Natural killer cell (primary cell): ENCODE data around the gene UTF1. TPM values are rescaled to one million over a fixed set of nuclear protein-coding genes. Genes with fewer than 3 reads are reported as not detected.

Source experiments
- ATAC-seq, 3 donors: fragments of 150-1000 bp in 2 of 3; fragments of 200-7000 bp in 1 of 3; cut with Tn5 transposase; 1 replicate in 1 of 3; 2 replicates in 2 of 3; pipeline ENCODE4 v1.10.0; 2021; ENCODE audit warnings: mild to moderate bottlenecking in 2 of 3, moderate library complexity in 2 of 3
- DNase-seq, 2 donors: peaks; one replicate each; pipeline versions ENCODE4 v3.0.0 to v3.0.0-alpha.2; 2013 to 2021; ENCODE audit warnings: mixed read lengths in 1 of 2
- H3K27ac ChIP-seq: one replicate; pipeline ENCODE4 v1.5.1; 2013; ENCODE audit warnings: mild to moderate bottlenecking, low read length
- H3K27me3 ChIP-seq: one replicate; pipeline ENCODE4 v1.6.1; 2013; ENCODE audit warnings: low read length; ENCODE audit not compliant: control insufficient read depth, insufficient read depth
- H3K36me3 ChIP-seq: one replicate; pipeline ENCODE4 v1.6.1; 2013; ENCODE audit warnings: low read length; ENCODE audit not compliant: control insufficient read depth, insufficient read depth
- H3K4me1 ChIP-seq: one replicate; pipeline ENCODE4 v1.6.1; 2013; ENCODE audit warnings: low read length; ENCODE audit not compliant: control insufficient read depth, insufficient read depth
- H3K4me3 ChIP-seq: one replicate; pipeline ENCODE4 v1.5.1; 2013; ENCODE audit warnings: low read length
- H3K9me3 ChIP-seq: one replicate; pipeline ENCODE4 v1.6.1; 2013; ENCODE audit warnings: low read length; ENCODE audit not compliant: control insufficient read depth, insufficient read depth
- H3K27ac Mint-ChIP-seq, 2 donors: one replicate each; pipeline ENCODE4 v1.8.0; 2022; ENCODE audit warnings: mild to moderate bottlenecking in 2 of 2, mixed read lengths in 2 of 2, moderate library complexity in 1 of 2
- H3K27me3 Mint-ChIP-seq, 2 donors: one replicate each; pipeline ENCODE4 v1.8.0; 2022; ENCODE audit warnings: low read depth in 2 of 2, mixed read lengths in 2 of 2
- H3K36me3 Mint-ChIP-seq: one replicate; pipeline ENCODE4 v1.8.0; 2022; ENCODE audit warnings: mixed read lengths
- H3K4me1 Mint-ChIP-seq, 2 donors: one replicate each; pipeline ENCODE4 v1.8.0; 2022; ENCODE audit warnings: mixed read lengths in 2 of 2
- H3K4me3 Mint-ChIP-seq: one replicate; pipeline ENCODE4 v1.8.0; 2022; ENCODE audit warnings: mild to moderate bottlenecking, moderate library complexity, mixed read lengths
- H3K9me3 Mint-ChIP-seq, 2 donors: one replicate each; pipeline ENCODE4 v1.8.0; 2022; ENCODE audit warnings: mixed read lengths in 2 of 2
- WGBS: methylation state at CpG from one replicate; pipeline ENCODE4 v1.1.7; 2013; ENCODE audit warnings: missing lambda C conversion rate; ENCODE audit not compliant: insufficient coverage; 5-methylcytosine and 5-hydroxymethylcytosine counted together
- intact Hi-C: fragments of 100-400 bp; cut with micrococcal nuclease; formaldehyde crosslinking; loops from one replicate; pipeline ENCODE4 v1.14.2; 2022
- total RNA-seq, 4 donors: library from RNA; stranded (reverse); fragments of 120-200 nt in 1 of 4; gene quantifications; one replicate each; pipeline versions ENCODE4 v1.2.3 to v1.2.4, GENCODE V29; 2013 to 2022
- TF ChIP-seq, protein P1 (sequence below): fragments of 200-600 bp; IDR thresholded peaks from one replicate; pipeline ENCODE4 v1.8.0; 2022; ENCODE audit warnings: antibody characterized with exemption

Gene UTF1
- total RNA-seq, 3 donors from 2014 or later (not counting 1 experiment from before 2014, with no cell fraction given), result 0.31 to 0.33 TPM; not detected in 1

DNA sequence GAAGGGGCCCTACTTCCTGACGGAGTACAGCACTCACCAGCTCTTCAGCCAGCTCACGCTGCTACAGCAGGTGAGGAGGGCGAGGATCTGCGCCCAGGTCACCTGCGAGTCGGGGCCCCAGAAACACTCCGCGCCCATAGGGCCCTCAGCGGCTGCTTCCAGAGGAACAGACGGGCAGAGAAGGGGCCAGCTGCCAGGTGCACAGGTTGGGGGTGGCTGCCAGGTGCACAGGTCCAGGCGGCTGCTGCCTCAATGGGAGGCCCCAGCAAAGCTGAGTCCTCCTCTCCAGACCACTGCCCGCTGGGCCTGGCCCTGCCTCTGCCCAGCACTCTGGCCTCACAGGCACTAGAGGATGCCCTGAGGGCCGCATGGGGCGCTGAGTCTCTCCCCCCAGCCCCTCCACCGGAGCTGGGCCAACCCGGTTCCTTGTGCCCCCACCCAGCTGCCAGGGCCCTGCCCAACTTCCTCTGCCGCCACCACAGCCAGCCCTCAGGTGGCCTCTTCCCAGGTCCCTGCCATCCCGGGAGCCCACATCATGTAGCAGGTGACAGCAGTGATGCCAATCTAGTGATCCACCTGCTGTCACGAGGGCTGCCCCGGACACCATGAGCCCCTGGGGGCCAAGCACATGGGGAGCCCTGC is 17.0 kb upstream of the UTF1 start:
- Histone ChIP-seq H3K4me1 (peaks cover 4% of the 10 kb centered on the region), H3K27me3 (no peaks in the 10 kb centered on the region), H3K9me3 (no peaks in the 10 kb centered on the region), H3K36me3 (no peaks in the 10 kb centered on the region), H3K27ac (no peak overlapping the region), H3K4me3 (no peak overlapping the region)
- WGBS, result 83% methylated on average over 20 of the region's 20 CpGs
- H3K9me3 Mint-ChIP-seq, result no peaks in the 10 kb centered on the region
- no peak for ATAC-seq
- H3K4me1 Mint-ChIP-seq, result peaks cover 0 to 4% of the 10 kb centered on the region in 2 donors
- H3K4me3 Mint-ChIP-seq, result no peak overlapping the region
- peaks cover 0 to 2% of the 10 kb centered on the region in 2 donors for H3K27me3 Mint-ChIP-seq
- H3K36me3 Mint-ChIP-seq, result no peaks in the 10 kb centered on the region
- TF ChIP-seq, protein P1, sequence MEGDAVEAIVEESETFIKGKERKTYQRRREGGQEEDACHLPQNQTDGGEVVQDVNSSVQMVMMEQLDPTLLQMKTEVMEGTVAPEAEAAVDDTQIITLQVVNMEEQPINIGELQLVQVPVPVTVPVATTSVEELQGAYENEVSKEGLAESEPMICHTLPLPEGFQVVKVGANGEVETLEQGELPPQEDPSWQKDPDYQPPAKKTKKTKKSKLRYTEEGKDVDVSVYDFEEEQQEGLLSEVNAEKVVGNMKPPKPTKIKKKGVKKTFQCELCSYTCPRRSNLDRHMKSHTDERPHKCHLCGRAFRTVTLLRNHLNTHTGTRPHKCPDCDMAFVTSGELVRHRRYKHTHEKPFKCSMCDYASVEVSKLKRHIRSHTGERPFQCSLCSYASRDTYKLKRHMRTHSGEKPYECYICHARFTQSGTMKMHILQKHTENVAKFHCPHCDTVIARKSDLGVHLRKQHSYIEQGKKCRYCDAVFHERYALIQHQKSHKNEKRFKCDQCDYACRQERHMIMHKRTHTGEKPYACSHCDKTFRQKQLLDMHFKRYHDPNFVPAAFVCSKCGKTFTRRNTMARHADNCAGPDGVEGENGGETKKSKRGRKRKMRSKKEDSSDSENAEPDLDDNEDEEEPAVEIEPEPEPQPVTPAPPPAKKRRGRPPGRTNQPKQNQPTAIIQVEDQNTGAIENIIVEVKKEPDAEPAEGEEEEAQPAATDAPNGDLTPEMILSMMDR, result no peak
- H3K27ac Mint-ChIP-seq, result no peak overlapping the region
- no peak for DNase-seq
- intact Hi-C loops, result no loop called here

DNA sequence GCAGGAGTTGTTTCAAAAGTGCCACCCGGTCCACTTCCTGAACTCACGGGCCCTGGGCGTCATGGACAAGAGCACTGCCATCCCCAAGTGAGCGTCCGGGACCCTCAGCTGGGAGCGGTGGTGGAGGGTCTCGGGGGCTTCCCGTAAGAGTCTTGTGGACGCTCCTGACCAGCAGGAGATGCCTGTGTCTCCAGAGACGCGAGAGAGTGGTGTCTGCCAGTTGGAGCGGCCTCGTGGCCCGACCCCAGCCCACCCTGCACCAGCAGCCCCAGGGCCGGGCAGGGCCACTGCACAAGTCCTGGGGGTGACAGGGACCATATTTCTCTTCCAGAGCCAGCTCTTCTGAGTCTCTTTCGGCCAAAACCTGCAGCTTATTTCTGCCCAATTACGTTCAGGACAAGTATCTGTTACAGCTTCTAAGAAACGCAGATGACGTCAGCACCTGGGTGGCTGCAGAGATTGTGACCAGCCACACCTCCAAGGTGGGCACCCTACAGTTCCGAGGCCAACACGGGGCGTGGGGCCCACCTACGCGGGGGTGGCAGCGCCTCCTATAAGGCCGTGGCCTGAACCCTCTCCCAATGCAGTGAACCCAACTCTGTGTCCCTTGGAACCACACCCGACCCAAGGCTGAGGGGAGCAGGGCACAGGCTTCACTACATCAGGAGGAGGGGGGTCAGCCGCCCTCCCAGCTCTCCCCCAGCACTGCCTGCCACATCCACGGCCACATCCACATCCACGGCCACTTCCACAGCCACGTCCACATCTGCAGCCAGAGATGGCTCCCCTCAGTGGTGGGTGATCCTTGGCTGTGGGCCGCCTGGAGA is 16.2 kb upstream of the UTF1 start:
- intact Hi-C loops, result no loop called here
- Mint-ChIP-seq H3K36me3 (no peaks in the 10 kb centered on the region), H3K9me3 (no peaks in the 10 kb centered on the region), H3K4me3 (no peak overlapping the region), H3K27ac (no peak overlapping the region), H3K27me3 (peaks cover 0 to 2% of the 10 kb centered on the region in 2 donors), H3K4me1 (peaks cover 0 to 4% of the 10 kb centered on the region in 2 donors)
- TF ChIP-seq, protein P1, result no peak
- WGBS, result 86% methylated on average over 32 of the region's 32 CpGs
- Histone ChIP-seq H3K4me3 (no peak overlapping the region), H3K27me3 (no peaks in the 10 kb centered on the region), H3K4me1 (peaks cover 4% of the 10 kb centered on the region), H3K9me3 (no peaks in the 10 kb centered on the region), H3K36me3 (no peaks in the 10 kb centered on the region), H3K27ac (no peak overlapping the region)
- ATAC-seq (no peak), DNase-seq (no peak)

DNA sequence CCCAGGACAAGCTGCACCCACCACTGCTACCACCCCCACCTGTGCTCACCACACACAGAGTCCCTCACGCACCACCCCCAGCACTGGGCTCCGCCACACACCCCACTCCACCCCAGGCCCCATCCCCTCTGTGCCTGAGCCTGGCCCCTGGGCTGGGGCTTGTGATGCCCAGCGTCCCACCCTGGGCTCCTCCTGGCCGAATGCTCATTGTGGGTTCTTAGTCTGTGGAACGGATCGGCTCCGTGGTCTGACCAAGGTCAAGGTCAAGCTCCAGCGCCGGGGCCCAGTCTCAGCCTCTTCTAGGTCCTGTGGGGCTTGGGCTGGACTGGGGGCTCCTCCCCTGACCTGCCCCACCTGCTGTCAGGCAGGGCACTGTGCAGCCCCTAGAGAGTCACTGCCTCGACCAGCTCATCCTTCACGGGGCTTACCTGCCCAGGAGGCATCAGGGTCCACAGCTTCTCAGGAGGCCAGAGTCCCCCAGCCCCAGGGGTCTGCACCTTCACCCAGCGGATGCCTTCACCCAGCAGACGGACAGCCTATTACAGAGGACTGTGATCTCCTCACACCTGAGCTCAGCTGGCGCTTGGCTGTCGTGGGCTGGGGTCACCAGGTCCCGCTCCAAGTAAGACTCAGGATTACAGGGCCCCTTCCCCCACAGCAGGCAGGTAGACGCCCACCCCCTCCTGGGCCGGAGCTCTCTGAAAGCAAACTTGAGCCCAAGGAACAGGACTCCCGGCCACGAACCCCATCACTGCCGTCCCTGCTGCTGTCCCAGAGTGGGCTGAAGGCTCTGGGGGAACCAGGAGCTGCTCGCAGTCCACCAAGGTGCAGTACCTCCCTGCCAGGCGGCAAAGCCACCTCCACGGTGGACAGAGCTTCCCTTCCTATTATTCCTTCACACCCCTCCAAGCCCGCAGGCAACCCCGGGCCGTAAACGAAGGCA is 15.3 kb upstream of the UTF1 start:
- DNase-seq (no peak), ATAC-seq (no peak)
- no peaks in the 10 kb centered on the region for H3K9me3 Mint-ChIP-seq
- H3K27ac Mint-ChIP-seq, result no peak overlapping the region
- Histone ChIP-seq H3K4me3 (no peak overlapping the region), H3K27ac (no peak overlapping the region), H3K9me3 (no peaks in the 10 kb centered on the region), H3K27me3 (peaks cover 2% of the 10 kb centered on the region), H3K4me1 (peaks cover 4% of the 10 kb centered on the region), H3K36me3 (no peaks in the 10 kb centered on the region)
- H3K36me3 Mint-ChIP-seq, result no peaks in the 10 kb centered on the region
- H3K27me3 Mint-ChIP-seq, result peaks cover 0 to 2% of the 10 kb centered on the region in 2 donors
- 84% methylated on average over 28 of the region's 28 CpGs for WGBS
- H3K4me3 Mint-ChIP-seq, result no peak overlapping the region
- H3K4me1 Mint-ChIP-seq, result peaks cover 0 to 4% of the 10 kb centered on the region in 2 donors
- TF ChIP-seq, protein P1, result no peak
- intact Hi-C loops, result no loop called here
